ENCODE results near the gene PFN4. TPM values are rescaled to one million over a fixed set of nuclear protein-coding genes. Genes with fewer than 3 reads are reported as not detected.
A peak's percentile ranks its signal among the peaks of the same experiment; 100 is the strongest.

The PFN4 gene
- total RNA-seq, 1 experiment from 2014 or later = 0.29 TPM

GRCh38 chr2:24080701-24081100, 42.4 kb downstream of the PFN4 start:
- DNase-seq (ENCODE audit: low read depth in 1 of 2, low spot score in 2 of 2) = no peak
- H3K9me3 ChIP-seq (replicated peaks) = no peaks in the 10 kb centered on the region
- no peak overlapping the region for H3K4me3 ChIP-seq
- peaks cover 25% of the 10 kb centered on the region for H3K4me1 ChIP-seq (replicated peaks)
- H3K27me3 ChIP-seq (replicated peaks) = no peaks in the 10 kb centered on the region
- no peak overlapping the region for H3K27ac ChIP-seq
- H3K36me3 ChIP-seq = peaks cover 15% of the 10 kb centered on the region

GRCh38 chr2:24077879-24078278, 45.3 kb downstream of the PFN4 start:
- Histone ChIP-seq H3K36me3 (peaks cover 21% of the 10 kb centered on the region), H3K4me1 (replicated peaks) (peaks cover 11% of the 10 kb centered on the region; the same call in 1 of the 2 replicates), H3K27me3 (replicated peaks) (no peaks in the 10 kb centered on the region), H3K4me3 (no peak overlapping the region), H3K9me3 (replicated peaks) (no peaks in the 10 kb centered on the region), H3K27ac (no peak overlapping the region)
- no peak for DNase-seq (ENCODE audit: low read depth in 1 of 2, low spot score in 2 of 2)

DNA sequence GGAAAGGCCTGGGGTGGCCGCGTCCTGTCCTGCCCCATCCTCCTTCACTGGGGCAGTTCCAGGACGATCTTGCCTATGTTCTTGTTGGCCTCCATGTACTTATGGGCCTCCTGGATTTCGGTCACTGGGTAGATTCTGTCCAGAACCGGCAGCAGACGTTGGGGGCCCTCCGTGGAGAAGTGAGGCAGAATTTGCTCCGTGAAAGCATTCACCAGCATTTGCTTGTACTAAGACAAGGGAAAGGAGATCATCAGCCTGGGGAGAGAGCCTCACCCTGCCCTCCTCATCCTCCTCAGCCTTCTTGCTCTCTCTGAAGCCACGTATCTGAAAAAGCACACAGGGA, 45.6 kb downstream of the PFN4 start:
- DNase-seq (ENCODE audit: low read depth in 1 of 2, low spot score in 2 of 2) = no peak
- Histone ChIP-seq H3K27me3 (replicated peaks) (no peaks in the 10 kb centered on the region), H3K36me3 (peaks cover 21% of the 10 kb centered on the region), H3K4me1 (replicated peaks) (peaks cover 11% of the 10 kb centered on the region; the same call in 1 of the 2 replicates), H3K9me3 (replicated peaks) (no peaks in the 10 kb centered on the region), H3K4me3 (peak overlapping the region; percentile 58), H3K27ac (no peak overlapping the region)

- H3K9me3 ChIP-seq (replicated peaks) = no peaks in the 10 kb centered on the region
- H3K4me1 ChIP-seq (replicated peaks) = peaks cover 11% of the 10 kb centered on the region; the same call in 1 of the 2 replicates
- H3K4me3 ChIP-seq = peak overlapping the region; percentile 58
- H3K27ac ChIP-seq = no peak overlapping the region
- H3K27me3 ChIP-seq (replicated peaks) = no peaks in the 10 kb centered on the region
- peak in 1 of 2 experiments; percentile 20 for DNase-seq (ENCODE audit: low read depth in 1 of 2, low spot score in 2 of 2)
- H3K36me3 ChIP-seq = peaks cover 22% of the 10 kb centered on the region
These were observed 46.1 kb downstream of the PFN4 start for GRCh38 chr2:24076849-24077534.

- peaks cover 11% of the 10 kb centered on the region; the same call in 1 of the 2 replicates for H3K4me1 ChIP-seq (replicated peaks)
- peak within 1 kb of the TSS; percentile 34 for H3K27ac ChIP-seq
- peak; percentile 96 to 99 for DNase-seq (ENCODE audit: low read depth in 1 of 2, low spot score in 2 of 2)
These were observed 47.0 kb downstream of the PFN4 start, which contains the start of gene SF3B6 for GRCh38 chr2:24075915-24076848. TSS of gene SF3B6 (minus strand) at chr2:24076326. CDS start at chr2:24076229, 97 bp downstream.

GRCh38 chr2:24075259-24075658, 47.9 kb downstream of the PFN4 start:
- H3K9me3 ChIP-seq (replicated peaks) = no peaks in the 10 kb centered on the region
- no peak overlapping the region; the same call in 1 of the 2 replicates for H3K27ac ChIP-seq
- H3K4me1 ChIP-seq (replicated peaks) = peaks cover 11% of the 10 kb centered on the region; the same call in 1 of the 2 replicates
- peak overlapping the region; percentile 58 for H3K4me3 ChIP-seq
- peaks cover 33% of the 10 kb centered on the region for H3K36me3 ChIP-seq
- DNase-seq (ENCODE audit: low read depth in 1 of 2, low spot score in 2 of 2) = no peak
- H3K27me3 ChIP-seq (replicated peaks) = no peaks in the 10 kb centered on the region

More at GRCh38 chr2:24075915-24076848, 47.0 kb downstream of the PFN4 start, which contains the start of gene SF3B6:
- no peaks in the 10 kb centered on the region for H3K9me3 ChIP-seq (replicated peaks)
- no peaks in the 10 kb centered on the region for H3K27me3 ChIP-seq (replicated peaks)
- H3K4me3 ChIP-seq = peak within 1 kb of the TSS; percentile 58
- peaks cover 27% of the 10 kb centered on the region for H3K36me3 ChIP-seq

GRCh38 chr2:24073816-24074215, 49.3 kb downstream of the PFN4 start:
- DNase-seq (ENCODE audit: low read depth in 1 of 2, low spot score in 2 of 2) = no peak
- H3K9me3 ChIP-seq (replicated peaks) = no peaks in the 10 kb centered on the region
- peaks cover 11% of the 10 kb centered on the region; the same call in 1 of the 2 replicates for H3K4me1 ChIP-seq (replicated peaks)
- peaks cover 44% of the 10 kb centered on the region for H3K36me3 ChIP-seq
- no peak overlapping the region for H3K4me3 ChIP-seq
- H3K27ac ChIP-seq = no peak overlapping the region
- no peaks in the 10 kb centered on the region for H3K27me3 ChIP-seq (replicated peaks)

DNA sequence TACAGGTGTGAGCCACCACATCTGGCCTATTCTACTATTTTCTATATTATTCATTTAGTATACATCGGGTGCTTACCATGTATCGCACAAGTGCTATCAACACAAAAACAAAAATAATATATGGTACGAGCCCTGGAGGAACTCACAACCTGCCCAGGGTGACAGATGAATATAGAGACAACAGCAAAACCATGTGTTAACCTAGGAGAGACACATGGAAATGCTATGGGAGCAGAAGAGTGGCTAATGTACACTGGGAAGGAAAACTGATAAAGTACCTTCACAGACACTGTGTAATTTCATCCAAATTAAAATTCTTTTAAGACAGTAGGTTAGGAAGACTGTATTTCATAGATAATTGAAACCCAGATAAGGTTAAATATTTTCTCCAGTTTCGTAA, 50.9 kb downstream of the PFN4 start:
- Histone ChIP-seq H3K36me3 (peaks cover 60% of the 10 kb centered on the region), H3K9me3 (replicated peaks) (no peaks in the 10 kb centered on the region), H3K4me3 (no peak overlapping the region), H3K27ac (no peak overlapping the region), H3K4me1 (replicated peaks) (peaks cover 7% of the 10 kb centered on the region; the same call in 1 of the 2 replicates), H3K27me3 (replicated peaks) (no peaks in the 10 kb centered on the region)
- DNase-seq (ENCODE audit: low read depth in 1 of 2, low spot score in 2 of 2) = no peak

- no peak overlapping the region for H3K27ac ChIP-seq
- no peaks in the 10 kb centered on the region for H3K4me1 ChIP-seq (replicated peaks)
These were observed 57.8 kb downstream of the PFN4 start for GRCh38 chr2:24065341-24065740.

More at GRCh38 chr2:24065341-24065740, 57.8 kb downstream of the PFN4 start:
- Histone ChIP-seq H3K27me3 (replicated peaks) (no peaks in the 10 kb centered on the region), H3K4me3 (no peak overlapping the region), H3K36me3 (peaks cover 50% of the 10 kb centered on the region), H3K9me3 (replicated peaks) (no peaks in the 10 kb centered on the region)
- DNase-seq (ENCODE audit: low read depth in 1 of 2, low spot score in 2 of 2) = no peak

Other genes with a start within 250 kb of the PFN4 start
- 6.7 and 13.5 TPM in 2 replicates for gene ATAD2B, start 196.2 kb downstream of the PFN4 start, total RNA-seq (2014; rRNA removed; shearing (Covaris generic))
- 21.0 and 34.3 TPM in 2 replicates for gene UBXN2A, start 182.9 kb downstream of the PFN4 start, total RNA-seq (2014; rRNA removed; shearing (Covaris generic))
- not detected in 2 replicates for gene MFSD2B, start 113.2 kb downstream of the PFN4 start, total RNA-seq (2014; rRNA removed; shearing (Covaris generic))
- gene WDCP, start 75.9 kb downstream of the PFN4 start, total RNA-seq (2014; rRNA removed; shearing (Covaris generic)) = 18.0 and 18.5 TPM in 2 replicates
- 15.1 and 18.2 TPM in 2 replicates for gene FKBP1B, start 73.6 kb downstream of the PFN4 start, total RNA-seq (2014; rRNA removed; shearing (Covaris generic))
- 274 and 353 TPM in 2 replicates for gene SF3B6, start 47.0 kb downstream of the PFN4 start, total RNA-seq (2014; rRNA removed; shearing (Covaris generic))
- gene TP53I3, start 38.5 kb downstream of the PFN4 start, total RNA-seq (2014; rRNA removed; shearing (Covaris generic)) = 8.1 and 19.6 TPM in 2 replicates
- gene FAM228B, start 135 bp upstream of the PFN4 start, total RNA-seq (2014; rRNA removed; shearing (Covaris generic)) = 4.4 and 5.1 TPM in 2 replicates
- gene FAM228A, start 51.7 kb upstream of the PFN4 start, total RNA-seq (2014; rRNA removed; shearing (Covaris generic)) = not detected in 2 replicates
- gene ITSN2, start 237.2 kb upstream of the PFN4 start, total RNA-seq (2014; rRNA removed; shearing (Covaris generic)) = 17.7 and 30.7 TPM in 2 replicates

Data from SJSA1 (cell line).